ENCODE data around the gene GOLGA6C. TPM values are rescaled to one million over a fixed set of nuclear protein-coding genes. Genes with fewer than 3 reads are reported as not detected.

Gene GOLGA6C
- total and polyA plus RNA-seq, 2 donors (not counting 1 experiment from before 2014, with no cell fraction given): not detected

DNA sequence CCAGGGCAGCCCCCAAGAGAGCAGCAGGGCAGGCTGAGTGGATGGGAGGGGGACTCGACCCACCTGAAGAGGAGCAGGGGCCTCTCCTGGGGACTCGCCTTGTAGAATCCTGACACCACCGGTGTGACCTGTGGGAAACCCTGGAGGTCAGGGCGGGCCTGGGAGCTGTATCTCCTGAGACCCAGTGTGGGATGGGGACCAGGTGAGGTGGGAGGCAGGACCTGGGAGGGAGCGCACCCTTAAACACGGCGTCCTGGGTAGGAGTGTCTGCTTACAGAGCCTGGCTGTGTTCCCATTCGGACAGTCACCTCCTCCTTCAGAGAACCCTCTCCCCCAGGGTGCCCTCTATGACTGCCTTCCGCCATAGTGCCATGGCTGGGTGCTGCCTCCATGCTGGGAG, 29.3 kb upstream of the GOLGA6C start:
- H3K4me3 ChIP-seq (replicated peaks in 1 of 4; ENCODE audit: control extremely low read depth in 1 of 4, insufficient read depth in 1 of 4, low read depth in 3 of 4, low read length in 4 of 4): no peak overlapping the region
- H3K27ac ChIP-seq (ENCODE audit: insufficient read depth, low read length): no peak overlapping the region
- H4K20me1 ChIP-seq (ENCODE audit: control insufficient read depth, extremely low read depth, insufficient read depth, low read length): no peaks in the 10 kb centered on the region
- no peaks in the 10 kb centered on the region for H3K36me3 ChIP-seq (ENCODE audit: control insufficient read depth, insufficient read depth, low read length)
- peaks cover 15% of the 10 kb centered on the region for H3K27me3 ChIP-seq (ENCODE audit: control insufficient read depth, insufficient read depth, low read length)
- no peaks in the 10 kb centered on the region for H3K9me3 ChIP-seq (ENCODE audit: control insufficient read depth, insufficient read depth, low read depth, low read length)
- no peak overlapping the region for H3K4me2 ChIP-seq (ENCODE audit: extremely low read depth, insufficient read depth, low read length)
- no peak overlapping the region for H2AFZ ChIP-seq (ENCODE audit: low read length)
- no peak overlapping the region for H3K9ac ChIP-seq (ENCODE audit: insufficient read depth, low read length)
- no peaks in the 10 kb centered on the region for H3K79me2 ChIP-seq (ENCODE audit: control insufficient read depth, insufficient read depth, low read length)
- H3K4me1 ChIP-seq (ENCODE audit: control insufficient read depth, extremely low read depth, insufficient read depth, low read length): no peaks in the 10 kb centered on the region
- no peak for TF ChIP-seq EZH2 (IDR thresholded peaks at IDR 0.05; ENCODE audit: low read length, missing control alignments)
- TF ChIP-seq, protein P1, sequence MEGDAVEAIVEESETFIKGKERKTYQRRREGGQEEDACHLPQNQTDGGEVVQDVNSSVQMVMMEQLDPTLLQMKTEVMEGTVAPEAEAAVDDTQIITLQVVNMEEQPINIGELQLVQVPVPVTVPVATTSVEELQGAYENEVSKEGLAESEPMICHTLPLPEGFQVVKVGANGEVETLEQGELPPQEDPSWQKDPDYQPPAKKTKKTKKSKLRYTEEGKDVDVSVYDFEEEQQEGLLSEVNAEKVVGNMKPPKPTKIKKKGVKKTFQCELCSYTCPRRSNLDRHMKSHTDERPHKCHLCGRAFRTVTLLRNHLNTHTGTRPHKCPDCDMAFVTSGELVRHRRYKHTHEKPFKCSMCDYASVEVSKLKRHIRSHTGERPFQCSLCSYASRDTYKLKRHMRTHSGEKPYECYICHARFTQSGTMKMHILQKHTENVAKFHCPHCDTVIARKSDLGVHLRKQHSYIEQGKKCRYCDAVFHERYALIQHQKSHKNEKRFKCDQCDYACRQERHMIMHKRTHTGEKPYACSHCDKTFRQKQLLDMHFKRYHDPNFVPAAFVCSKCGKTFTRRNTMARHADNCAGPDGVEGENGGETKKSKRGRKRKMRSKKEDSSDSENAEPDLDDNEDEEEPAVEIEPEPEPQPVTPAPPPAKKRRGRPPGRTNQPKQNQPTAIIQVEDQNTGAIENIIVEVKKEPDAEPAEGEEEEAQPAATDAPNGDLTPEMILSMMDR (conservative IDR thresholded peaks at IDR 0.05 in 1 of 2, IDR thresholded peaks at IDR 0.05 in 1 of 2; ENCODE audit: low read depth in 1 of 2, low read length in 2 of 2): no peak
- no peak for DNase-seq (ENCODE audit: low read depth in 2 of 2)

DNA sequence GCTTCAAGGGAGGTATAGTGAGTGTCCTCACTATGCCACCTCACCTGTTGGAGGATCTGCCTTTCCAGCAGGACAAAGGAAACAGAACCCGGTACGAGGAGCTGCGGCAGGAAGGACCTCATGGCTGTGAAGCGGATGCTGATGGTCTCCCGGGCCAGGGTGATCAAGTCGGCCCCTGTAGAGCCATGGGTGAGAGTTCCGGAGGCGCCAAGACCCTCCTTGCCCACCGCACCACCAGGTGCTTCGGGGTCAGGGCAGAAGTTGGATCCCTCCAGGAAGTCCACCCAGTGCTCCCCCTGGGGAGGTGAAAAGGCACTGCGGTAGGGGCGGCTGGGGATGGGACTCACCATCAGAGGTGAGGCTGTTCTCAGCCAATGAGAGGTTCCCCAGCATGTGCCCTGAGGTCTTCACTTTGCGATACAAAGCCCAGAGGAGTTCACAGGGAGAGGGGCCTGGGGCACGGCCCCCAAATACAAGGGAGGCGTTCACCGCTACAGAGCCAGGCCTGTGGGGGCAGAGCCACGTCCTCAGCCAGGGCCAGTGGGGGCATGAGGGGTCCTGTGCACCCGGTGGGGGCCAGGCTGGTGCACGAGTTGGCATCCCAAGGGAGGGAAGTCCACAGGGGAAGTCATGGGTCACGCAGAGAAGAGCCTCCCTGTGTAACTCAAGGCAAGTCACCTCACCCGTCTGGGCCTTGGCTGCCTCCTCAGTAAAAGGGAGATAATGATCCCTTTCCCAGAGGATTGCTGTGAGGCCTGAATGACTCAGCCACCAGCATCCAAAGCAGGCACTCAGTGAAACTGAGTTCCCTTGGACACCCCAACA, 28.7 kb upstream of the GOLGA6C start:
- Histone ChIP-seq H3K4me2 (ENCODE audit: extremely low read depth, insufficient read depth, low read length) (no peak overlapping the region), H4K20me1 (ENCODE audit: control insufficient read depth, extremely low read depth, insufficient read depth, low read length) (no peaks in the 10 kb centered on the region), H3K4me3 (replicated peaks in 1 of 4; ENCODE audit: control extremely low read depth in 1 of 4, insufficient read depth in 1 of 4, low read depth in 3 of 4, low read length in 4 of 4) (no peak overlapping the region), H3K79me2 (ENCODE audit: control insufficient read depth, insufficient read depth, low read length) (no peaks in the 10 kb centered on the region), H3K27ac (ENCODE audit: insufficient read depth, low read length) (no peak overlapping the region), H2AFZ (ENCODE audit: low read length) (no peak overlapping the region), H3K27me3 (ENCODE audit: control insufficient read depth, insufficient read depth, low read length) (peaks cover 17% of the 10 kb centered on the region), H3K9ac (ENCODE audit: insufficient read depth, low read length) (no peak overlapping the region), H3K36me3 (ENCODE audit: control insufficient read depth, insufficient read depth, low read length) (no peaks in the 10 kb centered on the region), H3K9me3 (ENCODE audit: control insufficient read depth, insufficient read depth, low read depth, low read length) (no peaks in the 10 kb centered on the region), H3K4me1 (ENCODE audit: control insufficient read depth, extremely low read depth, insufficient read depth, low read length) (no peaks in the 10 kb centered on the region)
- peak in 1 of 2 donors; percentile 32 for DNase-seq (ENCODE audit: low read depth in 2 of 2)
- TF ChIP-seq, protein P1 (conservative IDR thresholded peaks at IDR 0.05 in 1 of 2, IDR thresholded peaks at IDR 0.05 in 1 of 2; ENCODE audit: low read depth in 1 of 2, low read length in 2 of 2): no peak
- no peak for TF ChIP-seq EZH2 (IDR thresholded peaks at IDR 0.05; ENCODE audit: low read length, missing control alignments)

DNA sequence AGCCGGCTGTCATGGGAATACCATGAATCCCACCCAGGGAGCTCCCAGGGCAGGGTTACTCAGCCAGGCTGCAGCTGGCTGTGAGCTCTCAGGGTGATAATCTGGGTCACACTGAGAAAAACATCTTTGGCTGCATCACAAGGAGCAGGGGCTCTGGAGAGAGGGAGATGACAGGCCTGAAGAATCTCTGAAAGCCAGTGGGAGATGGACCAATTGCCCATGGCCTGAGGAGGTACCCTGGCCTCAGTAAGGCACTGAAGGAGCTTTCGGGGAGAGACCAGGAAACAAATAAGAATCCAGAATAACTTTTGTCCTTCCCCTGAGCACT, 28.2 kb upstream of the GOLGA6C start:
- H3K27me3 ChIP-seq (ENCODE audit: control insufficient read depth, insufficient read depth, low read length): peaks cover 22% of the 10 kb centered on the region

More for the DNA sequence above, 28.2 kb upstream of the GOLGA6C start:
- DNase-seq (ENCODE audit: low read depth in 2 of 2): no peak
- Histone ChIP-seq H3K36me3 (ENCODE audit: control insufficient read depth, insufficient read depth, low read length) (no peaks in the 10 kb centered on the region), H3K9ac (ENCODE audit: insufficient read depth, low read length) (no peak overlapping the region), H3K4me1 (ENCODE audit: control insufficient read depth, extremely low read depth, insufficient read depth, low read length) (no peaks in the 10 kb centered on the region), H3K4me2 (ENCODE audit: extremely low read depth, insufficient read depth, low read length) (no peak overlapping the region), H3K9me3 (ENCODE audit: control insufficient read depth, insufficient read depth, low read depth, low read length) (no peaks in the 10 kb centered on the region), H3K27ac (ENCODE audit: insufficient read depth, low read length) (no peak overlapping the region), H2AFZ (ENCODE audit: low read length) (no peak overlapping the region), H3K4me3 (replicated peaks in 1 of 4; ENCODE audit: control extremely low read depth in 1 of 4, insufficient read depth in 1 of 4, low read depth in 3 of 4, low read length in 4 of 4) (no peak overlapping the region), H4K20me1 (ENCODE audit: control insufficient read depth, extremely low read depth, insufficient read depth, low read length) (no peaks in the 10 kb centered on the region), H3K79me2 (ENCODE audit: control insufficient read depth, insufficient read depth, low read length) (no peaks in the 10 kb centered on the region)
- no peak for TF ChIP-seq EZH2 (IDR thresholded peaks at IDR 0.05; ENCODE audit: low read length, missing control alignments)
- TF ChIP-seq, protein P1 (conservative IDR thresholded peaks at IDR 0.05 in 1 of 2, IDR thresholded peaks at IDR 0.05 in 1 of 2; ENCODE audit: low read depth in 1 of 2, low read length in 2 of 2): no peak

Measured in fibroblast of lung (primary cell).